HepG2 (cell line): ENCODE data around the gene XPR1. TPM values are rescaled to one million over a fixed set of nuclear protein-coding genes. Genes with fewer than 3 reads are reported as not detected.

Source experiments
- AGO1 ChIP-seq: fragments of 200-400 bp; formaldehyde crosslinking; IDR thresholded peaks from 2 replicates; pipeline ENCODE4 v1.6.1; 2017; ENCODE audit warnings: mild to moderate bottlenecking, low read depth, low read length, moderate library complexity; ENCODE audit not compliant: poor library complexity, severe bottlenecking
- CBX1 ChIP-seq: IDR thresholded peaks from one replicate; pipeline ENCODE4 v1.6.1; 2016; ENCODE audit warnings: antibody characterized with exemption, low read depth
- CEBPG ChIP-seq: IDR thresholded peaks from 2 replicates; pipeline ENCODE4 v1.6.1; 2016
- E2F5 ChIP-seq: sonication (generic); formaldehyde crosslinking; conservative IDR thresholded peaks from 2 replicates; pipeline ENCODE4 v1.4.0; 2020; ENCODE audit warnings: missing genetic modification reagents
- HBP1 ChIP-seq: IDR thresholded peaks from 2 replicates; pipeline ENCODE4 v1.6.1; 2016; ENCODE audit warnings: low read depth, control low read depth
- KIAA2018 ChIP-seq: sonication (generic); formaldehyde crosslinking; IDR thresholded peaks from 2 replicates; pipeline ENCODE4 v1.5.0; 2020; ENCODE audit warnings: mild to moderate bottlenecking, missing genetic modification reagents, borderline replicate concordance
- KLF13 ChIP-seq: sonication (generic); formaldehyde crosslinking; IDR thresholded peaks from 2 replicates; pipeline ENCODE4 v1.4.0; 2020; ENCODE audit warnings: mild to moderate bottlenecking, missing genetic modification reagents
- NFKBIZ ChIP-seq: IDR thresholded peaks from 2 replicates; pipeline ENCODE4 v1.6.1; 2018; ENCODE audit warnings: missing genetic modification reagents, missing compliant biosample characterization
- RFX3 ChIP-seq: IDR thresholded peaks from 2 replicates; pipeline ENCODE4 v1.6.1; 2016; ENCODE audit warnings: missing biosample characterization, missing genetic modification reagents
- SIN3A ChIP-seq: IDR thresholded peaks from 2 replicates; pipeline ENCODE4 v1.6.1; 2011; ENCODE audit warnings: low read depth, mild to moderate bottlenecking, control low read depth, low read length, borderline replicate concordance
- TBL1XR1 ChIP-seq: fragments of 150-350 bp; IDR thresholded peaks from 2 replicates; pipeline ENCODE4 v1.6.1; 2014; ENCODE audit warnings: borderline replicate concordance, low read length; ENCODE audit not compliant: partially characterized antibody
- THAP7 ChIP-seq: sonication (generic); formaldehyde crosslinking; IDR thresholded peaks from 2 replicates; pipeline ENCODE4 v1.8.1; 2023; ENCODE audit warnings: mild to moderate bottlenecking, missing genetic modification reagents
- ZKSCAN1 ChIP-seq: fragments of 150-350 bp; IDR thresholded peaks from 2 replicates; pipeline ENCODE4 v1.6.1; 2014; ENCODE audit warnings: low read length
- ZNF124 ChIP-seq: sonication (generic); formaldehyde crosslinking; IDR thresholded peaks from 2 replicates; pipeline ENCODE4 v1.4.0; 2020; ENCODE audit warnings: missing genetic modification reagents
- ZNF335 ChIP-seq: sonication (generic); formaldehyde crosslinking; IDR thresholded peaks from 2 replicates; pipeline ENCODE4 v1.4.0; 2020; ENCODE audit warnings: missing genetic modification reagents
- ZNF431 ChIP-seq: sonication (generic); formaldehyde crosslinking; IDR thresholded peaks from 2 replicates; pipeline ENCODE4 v1.9.0; 2022; ENCODE audit warnings: missing genetic modification reagents, low read depth, mild to moderate bottlenecking, borderline replicate concordance
- ZNF639 ChIP-seq: conservative IDR thresholded peaks from 2 replicates; pipeline ENCODE4 v1.6.1; 2018; ENCODE audit warnings: missing genetic modification reagents
- polyA plus RNA-seq, 8 experiments: library from polyadenylated mRNA; depleted of rRNA in 3 of 8; stranded (reverse) in 7 of 8; unstranded in 1 of 8; fragments of >200 nt; fragmentation: Illumina TruSeq in 4 of 8; extraction: Trizol in 4 of 8; gene quantifications; 2 replicates each; pipeline versions ENCODE4 v1.2.1 to v1.2.3, GENCODE V29; 2011 to 2016; ENCODE audit warnings: low read depth in 4 of 8, missing spikeins in 1 of 8, mixed read lengths in 1 of 8; ENCODE audit not compliant: insufficient read depth in 1 of 8
- total RNA-seq, 5 experiments: library from RNA; depleted of rRNA; stranded (reverse); fragments of >200 nt; fragmentation: Illumina TruSeq; extraction: Trizol; gene quantifications; 2 replicates each; pipeline ENCODE4 v1.2.3, GENCODE V29; 2016; ENCODE audit warnings: low read depth in 1 of 5

Gene XPR1
- total and polyA plus RNA-seq, 2 of the 13 experiments (the other 11 are each of a cell fraction or from before 2014, with no cell fraction given), result 22.3 to 23.6 TPM

- TF ChIP-seq KIAA2018 (CRISPR knock-in tag) (no peak), ZNF639 (CRISPR knock-in tag) (no peak), HBP1 (CRISPR knock-in tag) (no peak), E2F5 (CRISPR knock-in tag) (no peak), NFKBIZ (CRISPR knock-in tag) (no peak), ZKSCAN1 (no peak), TBL1XR1 (no peak), ZNF335 (CRISPR knock-in tag) (no peak), THAP7 (CRISPR knock-in tag) (no peak), CEBPG (CRISPR knock-in tag) (peak; percentile 75), AGO1 (no peak), SIN3A (no peak), ZNF124 (CRISPR knock-in tag) (no peak), CBX1 (no peak), RFX3 (CRISPR knock-in tag) (no peak), ZNF431 (CRISPR knock-in tag) (no peak), KLF13 (no peak)
Measured at GRCh38 chr1:180586671-180587155, 45.1 kb upstream of the XPR1 start (continued).
